Keratinocyte (primary cell): ENCODE data around the gene SPRED3.

Experiments
- CTCF ChIP-seq, 3 experiments: IDR thresholded peaks in 1 of 3; conservative IDR thresholded peaks in 1 of 3; optimal IDR thresholded peaks in 1 of 3; 2 replicates in 2 of 3; 3 replicates in 1 of 3; pipeline versions ENCODE3 to v1.5.1; 2011; ENCODE audit warnings: low read length in 3 of 3, mild to moderate bottlenecking in 3 of 3, moderate library complexity in 2 of 3, control low read depth in 1 of 3, inconsistent platforms in 1 of 3; ENCODE audit not compliant: insufficient read depth in 2 of 3; ENCODE audit errors: extremely low read depth in 1 of 3
- EZH2 ChIP-seq: IDR thresholded peaks from one replicate; pipeline ENCODE4 v1.6.1; 2012; ENCODE audit warnings: inconsistent platforms, mild to moderate bottlenecking, low read length, moderate library complexity

- no peak for TF ChIP-seq CTCF (optimal IDR thresholded peaks at IDR 0.05 in 1 of 3, IDR thresholded peaks at IDR 0.05 in 1 of 3, conservative IDR thresholded peaks at IDR 0.05 in 1 of 3; ENCODE audit: extremely low read depth in 1 of 3, insufficient read depth in 2 of 3, low read length in 3 of 3)
- TF ChIP-seq EZH2: no peak
These were observed 35.8 kb downstream of the SPRED3 start for GRCh38 chr19:38424272-38424671.
